ENCODE data around the gene COL6A5. TPM values are rescaled to one million over a fixed set of nuclear protein-coding genes. Genes with fewer than 3 reads are reported as not detected.

Gene COL6A5
- total RNA-seq, 1 donor from 2014 or later = not detected

DNA sequence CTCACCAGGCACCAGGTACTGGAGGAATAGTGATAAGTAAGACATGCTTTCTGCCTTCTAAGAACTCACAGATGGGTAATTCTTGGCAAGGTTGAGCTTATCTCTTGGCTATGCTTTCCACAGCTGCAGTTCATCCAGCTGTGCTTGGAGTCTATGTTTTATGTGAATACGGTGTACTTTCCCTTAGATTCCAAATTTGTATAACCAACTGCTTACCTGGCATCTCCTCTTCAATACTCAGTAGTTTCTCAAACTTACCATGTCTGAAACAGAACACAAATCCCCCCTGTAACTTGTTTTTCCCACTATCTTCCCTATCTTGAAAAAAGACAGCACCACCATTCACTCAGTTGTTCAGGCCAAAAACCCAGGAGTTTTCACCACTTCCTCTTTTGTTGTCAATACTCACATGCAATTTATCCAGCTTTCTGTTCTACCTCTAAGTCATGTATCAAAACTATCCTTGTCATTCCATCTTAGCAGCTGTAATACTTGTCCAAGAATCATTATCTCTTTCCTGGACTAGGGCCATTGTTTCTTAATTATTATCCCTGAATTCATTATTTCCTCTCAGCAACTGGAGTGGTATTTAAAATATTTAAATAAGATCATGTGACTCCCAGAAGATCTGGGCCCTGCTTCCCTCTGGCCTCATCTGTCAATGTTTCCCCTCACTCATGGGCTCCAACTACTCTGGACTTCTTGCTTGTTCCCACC lies 32.6 kb downstream of the COL6A5 start:
- Mint-ChIP-seq H3K36me3 (ENCODE audit: low read depth) (no peaks in the 10 kb centered on the region), H3K9me3 (no peaks in the 10 kb centered on the region), H3K27ac (no peak overlapping the region), H3K4me3 (no peak overlapping the region), H3K27me3 (no peaks in the 10 kb centered on the region), H3K4me1 (no peaks in the 10 kb centered on the region)
- POLR2A ChIA-PET = no interaction called here
- intact Hi-C loops (cut with micrococcal nuclease) = no loop called here
- DNase-seq = no peak
- CTCF ChIA-PET = no interaction called here
- TF ChIP-seq, protein P1, sequence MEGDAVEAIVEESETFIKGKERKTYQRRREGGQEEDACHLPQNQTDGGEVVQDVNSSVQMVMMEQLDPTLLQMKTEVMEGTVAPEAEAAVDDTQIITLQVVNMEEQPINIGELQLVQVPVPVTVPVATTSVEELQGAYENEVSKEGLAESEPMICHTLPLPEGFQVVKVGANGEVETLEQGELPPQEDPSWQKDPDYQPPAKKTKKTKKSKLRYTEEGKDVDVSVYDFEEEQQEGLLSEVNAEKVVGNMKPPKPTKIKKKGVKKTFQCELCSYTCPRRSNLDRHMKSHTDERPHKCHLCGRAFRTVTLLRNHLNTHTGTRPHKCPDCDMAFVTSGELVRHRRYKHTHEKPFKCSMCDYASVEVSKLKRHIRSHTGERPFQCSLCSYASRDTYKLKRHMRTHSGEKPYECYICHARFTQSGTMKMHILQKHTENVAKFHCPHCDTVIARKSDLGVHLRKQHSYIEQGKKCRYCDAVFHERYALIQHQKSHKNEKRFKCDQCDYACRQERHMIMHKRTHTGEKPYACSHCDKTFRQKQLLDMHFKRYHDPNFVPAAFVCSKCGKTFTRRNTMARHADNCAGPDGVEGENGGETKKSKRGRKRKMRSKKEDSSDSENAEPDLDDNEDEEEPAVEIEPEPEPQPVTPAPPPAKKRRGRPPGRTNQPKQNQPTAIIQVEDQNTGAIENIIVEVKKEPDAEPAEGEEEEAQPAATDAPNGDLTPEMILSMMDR (IDR thresholded peaks at IDR 0.05) = no peak
- ATAC-seq (ENCODE audit: low read depth) = no peak

GRCh38 chr3:130378677-130379191 lies 33.3 kb downstream of the COL6A5 start:
- no peak overlapping the region for H3K4me3 Mint-ChIP-seq
- no peaks in the 10 kb centered on the region for H3K27me3 Mint-ChIP-seq
- ChIA-PET CTCF (no interaction called here), POLR2A (no interaction called here)
- no peak for ATAC-seq (ENCODE audit: low read depth)
- H3K4me1 Mint-ChIP-seq = no peaks in the 10 kb centered on the region
- H3K36me3 Mint-ChIP-seq (ENCODE audit: low read depth) = no peaks in the 10 kb centered on the region
- no peak overlapping the region for H3K27ac Mint-ChIP-seq
- DNase-seq = no peak
- no peaks in the 10 kb centered on the region for H3K9me3 Mint-ChIP-seq
- TF ChIP-seq, protein P1 (IDR thresholded peaks at IDR 0.05) = no peak
- intact Hi-C loops (cut with micrococcal nuclease) = no loop called here

DNA sequence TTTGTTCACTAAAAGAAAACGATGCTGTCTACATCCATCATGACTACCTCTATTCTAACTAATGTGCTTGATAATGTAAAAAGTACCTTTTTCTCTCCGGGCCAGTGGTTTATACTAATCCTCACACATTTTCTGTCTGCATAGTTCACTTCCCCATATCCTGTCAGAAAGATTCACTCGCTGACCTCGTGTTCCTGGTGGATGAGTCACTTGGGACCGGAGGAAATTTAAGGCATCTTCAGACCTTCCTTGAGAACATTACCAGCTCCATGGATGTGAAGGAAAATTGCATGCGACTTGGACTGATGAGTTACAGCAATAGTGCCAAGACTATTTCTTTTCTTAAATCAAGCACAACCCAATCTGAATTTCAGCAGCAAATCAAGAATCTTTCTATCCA lies 33.8 kb downstream of the COL6A5 start:
- intact Hi-C loops (cut with micrococcal nuclease) = no loop called here
- ChIA-PET POLR2A (no interaction called here), CTCF (no interaction called here)
- no peaks in the 10 kb centered on the region for H3K4me1 Mint-ChIP-seq
- no peaks in the 10 kb centered on the region for H3K9me3 Mint-ChIP-seq
- H3K36me3 Mint-ChIP-seq (ENCODE audit: low read depth) = no peaks in the 10 kb centered on the region
- no peaks in the 10 kb centered on the region for H3K27me3 Mint-ChIP-seq
- DNase-seq = no peak
- no peak overlapping the region for H3K4me3 Mint-ChIP-seq
- TF ChIP-seq, protein P1 (IDR thresholded peaks at IDR 0.05) = no peak
- H3K27ac Mint-ChIP-seq = no peak overlapping the region
- ATAC-seq (ENCODE audit: low read depth) = no peak

DNA sequence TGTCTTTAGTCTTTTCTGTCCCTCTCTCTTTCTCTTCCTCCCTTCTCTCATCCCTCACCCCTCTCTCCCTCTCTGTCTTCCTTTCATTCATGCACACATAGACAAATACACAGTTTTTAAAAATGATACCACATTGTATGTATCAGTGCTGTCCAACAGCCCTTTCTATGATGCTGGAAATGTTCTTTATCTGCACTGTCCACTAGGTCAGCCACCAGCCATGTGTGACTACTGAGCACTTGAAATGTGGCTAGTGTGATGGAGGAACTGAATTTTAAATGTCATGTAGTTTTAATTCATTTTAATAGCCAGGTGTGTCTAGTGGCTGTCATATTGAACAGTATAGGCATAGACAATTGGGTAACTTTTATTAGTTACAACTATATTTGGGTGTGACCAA lies 34.9 kb downstream of the COL6A5 start:
- Mint-ChIP-seq H3K27me3 (no peaks in the 10 kb centered on the region), H3K9me3 (no peaks in the 10 kb centered on the region), H3K4me1 (no peaks in the 10 kb centered on the region), H3K36me3 (ENCODE audit: low read depth) (no peaks in the 10 kb centered on the region), H3K4me3 (no peak overlapping the region), H3K27ac (no peak overlapping the region)
- ChIA-PET POLR2A (no interaction called here), CTCF (no interaction called here)
- intact Hi-C loops (cut with micrococcal nuclease) = no loop called here
- no peak for DNase-seq
- no peak for ATAC-seq (ENCODE audit: low read depth)
- TF ChIP-seq, protein P1 (IDR thresholded peaks at IDR 0.05) = no peak

GRCh38 chr3:130383424-130383823 lies 38.0 kb downstream of the COL6A5 start:
- DNase-seq (no peak), ATAC-seq (ENCODE audit: low read depth) (no peak)
- intact Hi-C loops (cut with micrococcal nuclease) = no loop called here
- Mint-ChIP-seq H3K9me3 (no peaks in the 10 kb centered on the region), H3K36me3 (ENCODE audit: low read depth) (no peaks in the 10 kb centered on the region), H3K4me1 (no peaks in the 10 kb centered on the region), H3K27ac (no peak overlapping the region), H3K4me3 (no peak overlapping the region), H3K27me3 (no peaks in the 10 kb centered on the region)
- CTCF ChIA-PET = no interaction called here
- TF ChIP-seq, protein P1 (IDR thresholded peaks at IDR 0.05) = no peak
- POLR2A ChIA-PET = no interaction called here
